Endothelial cell of umbilical vein (primary cell): ENCODE data around the gene TCP11X1. TPM values are rescaled to one million over a fixed set of nuclear protein-coding genes. Genes with fewer than 3 reads are reported as not detected.
"Not testable (repeated sequence)": the region's sequence is repeated elsewhere in the genome, so short reads cannot be mapped to it uniquely, and the experiment has no call there.

Source experiments
- BruUV-seq: library from RNA; stranded (reverse); fragments of 400-500 nt; replicated peaks from 2 replicates; lab custom pipeline; 2021; lab: Mats Ljungman, UMichigan
- CTCF ChIA-PET: fragments of 300-600, 350-600 bp; sonication (Branson Sonifier 250); formaldehyde crosslinking; loops from one replicate; lab custom pipeline; 2021; ENCODE audit warnings: antibody characterized with exemption, inconsistent platforms; lab: Charles Lee
- POLR2A ChIA-PET: fragments of 300-600, 350-600 bp; sonication (Branson Sonifier 250); formaldehyde crosslinking; loops from one replicate; lab custom pipeline; 2021; ENCODE audit warnings: antibody characterized with exemption, inconsistent platforms; lab: Charles Lee
- DNase-seq: peaks from one replicate; pipeline ENCODE4 v3.0.0-alpha.2; 2011; ENCODE audit warnings: low read depth, low spot score
- FAIRE-seq: peaks from 2 replicates; lab custom pipeline; 2011; peaks lifted over from hg19 to GRCh38; lab: Jason Lieb, UNC
- H2AFZ ChIP-seq: 2 replicates; pipeline ENCODE4 v1.6.0; 2012; ENCODE audit warnings: low read depth, low read length, control low read depth, inconsistent platforms
- H3K27ac ChIP-seq: 2 replicates; pipeline ENCODE4 v1.5.1; 2011; ENCODE audit warnings: low read depth, mild to moderate bottlenecking, control low read depth, low read length, moderate library complexity; ENCODE audit not compliant: insufficient read depth
- H3K27me3 ChIP-seq, 2 experiments: 2 replicates each; pipeline versions ENCODE4 v1.6.0 to v1.6.1; 2011; ENCODE audit warnings: low read length in 2 of 2, mixed read lengths in 1 of 2; ENCODE audit not compliant: control insufficient read depth in 2 of 2, insufficient read depth in 2 of 2
- H3K36me3 ChIP-seq, 2 experiments: 2 replicates in 1 of 2; 3 replicates in 1 of 2; pipeline ENCODE4 v1.5.1; 2011; ENCODE audit warnings: low read length in 2 of 2, mild to moderate bottlenecking in 1 of 2, moderate library complexity in 1 of 2; ENCODE audit not compliant: control insufficient read depth in 2 of 2, insufficient read depth in 2 of 2; ENCODE audit errors: extremely low read depth in 1 of 2
- H3K4me1 ChIP-seq: 3 replicates; pipeline ENCODE4 v1.5.1; 2011; ENCODE audit warnings: mild to moderate bottlenecking, low read length; ENCODE audit not compliant: control insufficient read depth, insufficient read depth; ENCODE audit errors: extremely low read depth
- H3K4me2 ChIP-seq: 2 replicates; pipeline ENCODE4 v1.6.1; 2011; ENCODE audit warnings: low read length, control low read depth, mixed read lengths; ENCODE audit not compliant: insufficient read depth
- H3K4me3 ChIP-seq, 3 experiments: fragments of 200-600 bp in 1 of 3; sonication (generic), shearing (Covaris generic) in 1 of 3; replicated peaks in 1 of 3; 2 replicates each; pipeline ENCODE4 v1.5.1; 2011 to 2016; ENCODE audit warnings: control low read depth in 3 of 3, low read length in 3 of 3, mild to moderate bottlenecking in 2 of 3, inconsistent platforms in 1 of 3, low read depth in 1 of 3, moderate library complexity in 1 of 3; ENCODE audit not compliant: insufficient read depth in 1 of 3
- H3K79me2 ChIP-seq: 2 replicates; pipeline ENCODE4 v1.6.0; 2012; ENCODE audit warnings: low read length, inconsistent platforms; ENCODE audit not compliant: control insufficient read depth, insufficient read depth
- H3K9ac ChIP-seq: replicated peaks from 2 replicates; pipeline ENCODE3; 2011; ENCODE audit warnings: low read length, control low read depth; ENCODE audit not compliant: insufficient read depth; ENCODE audit errors: extremely low read depth
- H3K9me1 ChIP-seq: replicated peaks from 3 replicates; pipeline ENCODE4 v1.6.0; 2011; ENCODE audit warnings: mild to moderate bottlenecking, low read length; ENCODE audit not compliant: control insufficient read depth, insufficient read depth; ENCODE audit errors: extremely low read depth
- H3K9me3 ChIP-seq: replicated peaks from 2 replicates; pipeline ENCODE4 v1.5.1; 2012; ENCODE audit warnings: low read length, inconsistent platforms; ENCODE audit not compliant: control insufficient read depth, insufficient read depth
- H4K20me1 ChIP-seq: replicated peaks from 2 replicates; pipeline ENCODE3; 2011; ENCODE audit warnings: mild to moderate bottlenecking, low read length; ENCODE audit not compliant: control insufficient read depth, insufficient read depth; ENCODE audit errors: extremely low read depth
- dilution Hi-C: fragments of 300-500 bp; cut with MboI; formaldehyde crosslinking; loops from one replicate; pipeline ENCODE4 v1.15.0; 2019; ENCODE audit warnings: low sequenced_read_pairs; ENCODE audit not compliant: extremely low pct_ligation_motif_present
- intact Hi-C: fragments of 100-400 bp; cut with micrococcal nuclease; formaldehyde crosslinking; loops from one replicate; pipeline ENCODE4 v1.10.0; 2022
- polyA plus RNA-seq, 4 experiments: library from polyadenylated mRNA; depleted of rRNA in 3 of 4; stranded (reverse) in 3 of 4; unstranded in 1 of 4; fragments of >200 nt; gene quantifications; 2 replicates each; pipeline versions ENCODE4 v1.2.1 to v1.2.3, GENCODE V29; 2011 to 2012; ENCODE audit warnings: missing spikeins in 1 of 4
- total RNA-seq: library from RNA; stranded (reverse); gene quantifications from 2 replicates; pipeline ENCODE4 v1.2.3, GENCODE V29; 2021

Gene TCP11X1
- total and polyA plus RNA-seq, 2 donors (not counting 3 experiments of a cell fraction or from before 2014, with no cell fraction given) = not detected

- H3K36me3 ChIP-seq, POLR2A ChIA-PET, CTCF ChIA-PET, DNase-seq, H3K4me1 ChIP-seq, BruUV-seq, H3K27me3 ChIP-seq, H2AFZ ChIP-seq, intact Hi-C loops, H3K9ac ChIP-seq, H3K4me2 ChIP-seq, H3K79me2 ChIP-seq, H3K27ac ChIP-seq, H3K9me3 ChIP-seq, dilution Hi-C loops, H4K20me1 ChIP-seq, FAIRE-seq, H3K9me1 ChIP-seq, H3K4me3 ChIP-seq: not testable (repeated sequence)
Observed at GRCh38 chrX:102207940-102208339, 7.2 kb upstream of the TCP11X1 start.

- H3K9me3 ChIP-seq, H4K20me1 ChIP-seq, BruUV-seq, H3K27ac ChIP-seq, H3K27me3 ChIP-seq, H3K4me1 ChIP-seq, CTCF ChIA-PET, DNase-seq, H3K79me2 ChIP-seq, H3K4me3 ChIP-seq, FAIRE-seq, dilution Hi-C loops, POLR2A ChIA-PET, H3K9me1 ChIP-seq, intact Hi-C loops, H3K9ac ChIP-seq, H3K36me3 ChIP-seq, H2AFZ ChIP-seq, H3K4me2 ChIP-seq: not testable (repeated sequence)
Observed at GRCh38 chrX:102216497-102216896, 1.4 kb downstream of the TCP11X1 start.

GRCh38 chrX:102235678-102236077 lies 20.6 kb downstream of the TCP11X1 start:
- H3K36me3 ChIP-seq, CTCF ChIA-PET, BruUV-seq, H4K20me1 ChIP-seq, H3K9me1 ChIP-seq, H3K27me3 ChIP-seq, intact Hi-C loops, FAIRE-seq, H3K4me3 ChIP-seq, H3K27ac ChIP-seq, H2AFZ ChIP-seq, dilution Hi-C loops, POLR2A ChIA-PET, H3K79me2 ChIP-seq, H3K9me3 ChIP-seq, H3K4me2 ChIP-seq, H3K4me1 ChIP-seq, DNase-seq, H3K9ac ChIP-seq: not testable (repeated sequence)

GRCh38 chrX:102240265-102240664 lies 25.2 kb downstream of the TCP11X1 start:
- CTCF ChIA-PET, H3K36me3 ChIP-seq, dilution Hi-C loops: not testable (repeated sequence)

More at GRCh38 chrX:102240265-102240664, 25.2 kb downstream of the TCP11X1 start:
- H3K9ac ChIP-seq, intact Hi-C loops, H3K4me3 ChIP-seq, H3K9me3 ChIP-seq, H3K79me2 ChIP-seq, H3K4me1 ChIP-seq, H2AFZ ChIP-seq, H3K4me2 ChIP-seq, H3K9me1 ChIP-seq, H3K27me3 ChIP-seq, FAIRE-seq, H4K20me1 ChIP-seq, DNase-seq, POLR2A ChIA-PET, H3K27ac ChIP-seq, BruUV-seq: not testable (repeated sequence)
